DMS 273 (cell line): ENCODE data around the gene PLEKHA7.
A peak's percentile ranks its signal among the peaks of the same experiment; 100 is the strongest.
"Not testable (repeated sequence)": the region's sequence is repeated elsewhere in the genome, so short reads cannot be mapped to it uniquely, and the experiment has no call there.

ENCODE experiments used
- DNase-seq: peaks from one replicate; lab custom pipeline; 2025; ENCODE audit not compliant: unreplicated experiment; lab: John Stamatoyannopoulos, UW

The PLEKHA7 gene

DNA sequence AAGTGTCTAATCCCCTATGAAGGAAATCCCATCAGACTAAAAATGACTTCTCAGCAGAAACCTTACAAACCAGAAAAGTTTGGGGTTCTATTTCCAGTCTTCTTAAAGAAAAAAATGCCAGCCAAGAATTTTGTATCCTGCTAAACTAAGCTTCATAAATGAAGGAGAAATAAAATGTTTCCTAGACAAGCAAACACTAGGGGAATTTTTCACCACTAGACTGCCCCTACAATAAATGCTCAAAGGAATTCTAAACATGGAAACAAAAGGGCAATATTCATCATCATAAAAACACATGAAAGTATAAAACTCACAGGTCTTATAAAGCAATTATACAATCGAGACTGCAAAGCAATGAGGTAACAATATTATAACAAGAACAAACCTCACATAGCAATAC lies 124.3 kb downstream of the PLEKHA7 start:
- no peak for DNase-seq

DNA sequence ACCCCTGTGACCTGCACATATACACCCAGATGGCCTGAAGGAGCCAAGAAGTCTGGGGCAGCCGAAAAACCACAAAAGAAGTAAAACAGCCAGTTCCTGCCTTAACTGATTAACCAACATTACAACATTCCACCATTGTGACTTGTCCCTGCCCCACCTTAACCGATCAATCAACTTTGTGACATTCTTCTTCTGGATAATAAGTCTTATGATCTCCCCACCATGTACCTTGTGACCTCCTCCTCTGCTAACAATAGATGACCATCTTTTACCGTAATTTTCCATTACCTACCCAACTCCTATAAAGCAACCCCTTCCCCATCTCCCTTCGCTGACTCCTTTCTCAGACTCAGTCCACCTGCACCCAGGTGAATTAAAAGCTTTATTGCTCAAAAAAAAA lies 125.2 kb downstream of the PLEKHA7 start:
- DNase-seq: not testable (repeated sequence)

DNA sequence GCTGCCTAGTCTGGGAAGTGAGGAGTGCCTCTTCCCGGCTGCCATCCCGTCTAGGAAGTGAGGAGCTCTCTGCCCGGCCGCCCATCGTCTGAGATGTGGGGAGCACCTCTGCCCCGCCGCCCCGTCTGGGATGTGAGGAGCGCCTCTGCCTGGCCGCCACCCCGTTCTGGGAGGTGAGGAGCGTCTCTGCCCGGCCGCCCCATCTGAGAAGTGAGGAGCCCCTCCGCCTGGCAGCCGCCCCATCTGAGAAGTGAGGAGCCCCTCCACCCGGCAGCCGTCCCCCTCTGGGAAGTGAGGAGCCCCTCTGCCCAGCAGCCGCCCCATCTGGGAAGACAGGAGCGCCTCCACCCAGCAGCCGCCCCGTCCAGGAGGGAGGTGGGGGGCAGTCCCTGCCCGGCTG lies 126.3 kb downstream of the PLEKHA7 start:
- DNase-seq: not testable (repeated sequence)

DNA sequence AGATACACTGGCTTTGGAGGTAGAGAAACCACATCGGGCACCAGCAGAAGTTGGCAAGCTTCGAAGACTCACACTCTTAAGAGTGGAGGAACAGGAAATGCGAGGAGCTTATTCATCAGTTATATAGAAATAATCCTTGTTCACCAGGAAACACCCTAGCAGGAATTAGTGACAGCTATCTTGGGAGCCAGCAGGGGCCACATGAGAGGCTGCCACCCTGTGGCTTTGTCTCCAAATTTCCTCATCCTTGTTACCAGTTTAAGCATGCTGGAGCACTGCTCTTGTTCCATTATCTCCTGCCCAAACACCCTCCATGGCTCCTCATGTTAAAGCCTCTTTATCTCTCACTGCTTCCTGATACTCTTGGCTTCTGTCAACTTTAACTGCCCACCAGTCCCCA lies 131.0 kb downstream of the PLEKHA7 start:
- peak; percentile 10 for DNase-seq

DNA sequence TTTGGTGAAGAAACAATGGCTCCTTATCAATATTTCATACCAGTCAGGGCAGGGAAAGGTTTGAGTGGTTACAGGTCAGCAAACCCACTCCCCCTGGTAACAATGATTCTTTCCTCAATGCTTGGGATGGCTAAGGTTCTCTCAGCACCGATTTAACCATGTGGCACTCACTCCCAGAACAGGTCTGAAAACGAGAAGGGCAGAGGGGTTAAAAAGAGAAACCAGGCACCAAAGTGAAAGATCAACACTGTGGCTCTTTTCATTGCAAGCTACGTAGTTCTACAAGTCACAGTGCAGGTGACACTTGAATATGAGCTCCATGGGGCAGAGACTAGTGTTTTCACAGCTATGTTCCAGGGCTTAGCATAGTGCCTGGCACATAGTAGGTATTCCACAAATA lies 132.4 kb downstream of the PLEKHA7 start:
- DNase-seq: no peak

DNA sequence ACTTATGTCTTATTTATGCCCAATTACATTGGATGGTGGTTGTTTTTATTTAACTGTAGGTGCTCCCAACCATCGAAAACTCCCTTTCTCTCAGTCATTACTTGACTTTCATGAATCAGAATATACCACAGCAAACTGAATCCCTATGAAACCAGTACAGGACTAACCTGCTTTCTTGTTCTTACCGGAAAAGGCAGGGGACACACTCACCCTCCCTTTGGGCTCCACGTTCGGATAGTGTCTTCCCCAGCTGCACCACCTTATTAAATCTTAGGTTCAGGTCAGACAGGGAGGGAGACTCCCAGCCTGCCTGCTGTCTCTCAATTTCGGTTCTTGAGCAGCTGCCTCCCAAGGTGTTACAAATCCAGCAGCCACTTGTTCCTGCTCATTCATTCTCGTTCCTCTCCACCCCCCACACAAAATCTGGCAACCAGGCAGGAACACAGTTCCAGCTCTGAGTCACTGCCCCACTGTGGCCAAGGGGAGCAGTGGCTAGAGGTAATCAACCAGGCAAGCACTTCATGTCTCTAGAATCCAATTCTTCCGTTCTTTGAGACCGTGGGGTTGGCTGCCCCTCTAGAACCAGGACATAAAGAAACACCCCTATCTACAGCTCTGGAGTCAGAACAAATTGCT lies 133.0 kb downstream of the PLEKHA7 start:
- DNase-seq: peak; percentile 60

DNA sequence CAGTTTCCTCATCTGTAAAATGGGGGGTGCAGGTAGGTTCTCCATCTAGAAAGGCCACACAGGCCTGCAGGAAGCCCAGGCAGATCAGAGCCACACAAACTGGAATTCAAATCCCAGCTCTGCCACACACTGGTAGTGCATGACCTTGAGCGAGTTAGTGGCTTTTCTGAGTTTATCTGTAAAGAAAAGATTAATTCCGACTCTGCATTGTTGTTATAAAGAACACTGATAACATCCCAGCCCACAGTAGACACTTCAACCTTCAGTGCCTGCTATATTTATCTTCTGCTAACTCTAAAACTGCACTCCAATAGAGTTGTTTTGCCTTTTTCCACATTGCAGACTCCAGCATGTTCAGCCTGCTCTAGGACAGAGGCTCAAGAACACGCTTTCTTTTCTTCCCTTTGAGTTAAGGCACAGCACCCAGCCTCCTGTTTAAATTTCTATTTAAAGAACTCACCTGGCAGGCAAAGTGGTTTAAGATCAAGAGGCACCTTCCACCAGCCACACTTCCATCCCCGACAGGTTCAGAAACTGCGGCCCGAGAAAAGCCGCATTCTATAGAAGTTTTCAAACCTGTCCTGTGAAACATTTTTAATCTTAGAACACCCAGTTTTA lies 133.9 kb downstream of the PLEKHA7 start:
- no peak for DNase-seq

DNA sequence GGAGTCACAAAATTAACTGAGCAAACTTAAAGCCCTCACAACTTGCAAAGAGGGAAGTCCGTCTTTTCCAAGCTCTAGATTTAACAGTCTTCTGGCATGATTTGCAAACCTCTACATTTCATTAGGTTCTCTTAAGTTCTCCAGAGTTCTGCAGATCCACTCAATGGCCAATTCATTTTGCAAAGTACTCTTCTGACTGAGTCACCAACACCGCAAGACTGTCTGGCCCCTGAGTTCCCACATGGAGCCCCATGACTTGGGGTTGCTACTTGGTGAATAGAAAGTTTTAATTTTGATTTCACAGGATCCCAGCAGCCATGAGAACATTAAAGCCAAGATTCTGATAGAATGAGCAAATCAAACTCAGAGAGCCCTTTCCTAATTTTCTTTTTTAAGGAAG lies 134.5 kb downstream of the PLEKHA7 start:
- no peak for DNase-seq

DNA sequence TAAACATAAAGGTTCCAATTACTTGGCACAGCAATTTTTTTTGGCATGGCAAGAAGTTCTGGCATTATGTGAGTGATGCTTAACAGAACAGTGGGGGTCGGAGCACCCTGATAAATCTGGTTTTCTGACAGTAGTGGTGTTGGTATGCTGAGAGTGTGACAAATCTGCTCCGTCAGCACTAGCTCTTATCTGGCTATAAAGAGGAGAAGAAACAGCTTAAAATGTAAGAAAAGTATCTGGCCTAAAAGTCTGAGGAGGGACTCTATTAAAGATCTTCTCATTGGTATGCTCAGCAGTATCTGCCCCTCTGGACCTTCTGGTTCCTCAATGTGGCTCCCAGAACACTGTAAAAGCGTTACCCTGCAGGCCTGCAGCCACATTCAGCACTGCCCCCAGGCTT lies 137.4 kb downstream of the PLEKHA7 start:
- no peak for DNase-seq

DNA sequence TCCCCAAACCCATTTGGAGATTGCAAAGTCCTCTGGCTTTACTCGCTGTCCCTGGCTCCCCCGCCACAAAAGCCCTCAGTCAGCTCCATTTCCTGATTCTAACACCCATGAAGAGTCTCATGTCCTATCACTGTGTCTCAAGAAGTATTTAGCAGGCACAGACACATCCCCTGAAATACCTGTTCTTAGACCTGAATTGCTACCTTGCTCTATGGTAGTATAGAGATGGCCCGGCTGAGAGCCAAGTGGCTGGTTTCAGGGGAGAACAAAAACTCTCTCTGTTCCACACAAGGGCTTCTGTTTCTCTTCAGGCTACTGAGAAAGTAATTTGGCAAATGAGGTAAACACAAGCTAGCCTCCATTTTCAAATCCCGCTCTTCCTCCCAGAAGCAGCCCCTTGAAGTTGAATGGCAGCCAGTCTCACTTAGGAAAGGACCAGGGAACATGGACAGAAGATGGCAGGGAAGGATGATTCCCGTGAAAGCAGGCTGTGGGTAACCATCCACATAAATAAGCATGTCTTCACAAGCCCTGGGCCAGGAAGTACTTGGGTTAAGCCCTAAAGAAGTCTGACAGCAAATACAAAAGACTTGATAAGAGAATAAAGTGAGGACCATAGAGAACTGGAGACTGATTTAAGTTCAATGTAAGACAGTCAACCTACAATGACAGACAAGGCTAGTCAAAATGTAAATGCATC lies 138.0 kb downstream of the PLEKHA7 start:
- DNase-seq: no peak

DNA sequence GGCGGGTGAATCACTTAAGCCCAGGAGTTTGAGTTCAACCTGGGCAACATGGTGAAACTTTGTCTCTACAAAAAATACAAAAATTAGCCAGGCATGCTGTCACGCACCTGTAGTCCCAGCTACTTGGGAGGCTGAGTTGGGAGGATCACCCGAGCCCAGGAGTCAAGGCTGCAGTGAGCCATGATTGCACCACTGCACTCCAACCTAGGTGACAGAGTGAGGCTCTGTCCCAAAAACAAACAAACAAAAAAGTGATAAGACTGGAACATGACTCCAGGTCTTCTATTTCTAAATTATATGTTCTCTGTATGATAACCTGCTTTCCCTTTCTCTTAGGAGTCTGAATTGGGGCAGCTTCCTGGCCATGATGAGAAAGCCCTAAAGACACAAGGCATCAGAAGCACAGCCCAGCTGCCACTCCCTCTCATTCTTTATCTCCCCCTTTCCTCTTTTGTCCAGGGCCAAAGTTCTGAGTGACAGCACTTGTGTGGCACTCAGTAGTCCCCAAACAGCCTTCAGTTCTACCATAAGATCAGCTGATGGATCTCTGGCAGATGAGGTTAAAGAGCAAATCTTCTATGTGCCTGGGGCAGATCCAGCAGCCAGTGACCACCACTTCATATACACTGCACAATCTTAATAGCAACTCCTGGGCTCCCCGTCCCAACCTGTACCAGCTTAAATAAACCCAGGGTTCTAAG lies 139.8 kb downstream of the PLEKHA7 start:
- no peak for DNase-seq

DNA sequence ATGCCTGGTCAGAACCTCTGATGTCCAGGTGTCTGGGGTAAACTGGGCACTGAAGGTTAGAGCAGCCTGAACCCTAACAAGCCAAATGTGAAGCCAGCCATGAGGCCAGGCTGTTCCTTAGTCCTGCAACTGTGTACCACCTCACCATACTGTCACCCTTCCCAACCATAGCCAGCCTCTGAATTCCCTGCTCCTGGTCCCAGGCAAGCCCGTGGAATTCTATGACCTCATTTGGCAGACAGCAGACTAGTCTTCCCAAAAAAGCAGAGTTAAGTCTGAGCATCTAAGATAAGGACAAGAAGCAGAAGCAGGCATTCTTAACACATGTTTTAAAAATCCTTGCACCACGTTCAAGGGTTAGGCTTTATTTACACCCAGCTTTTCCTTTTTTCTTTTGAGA lies 140.9 kb downstream of the PLEKHA7 start:
- DNase-seq: no peak

DNA sequence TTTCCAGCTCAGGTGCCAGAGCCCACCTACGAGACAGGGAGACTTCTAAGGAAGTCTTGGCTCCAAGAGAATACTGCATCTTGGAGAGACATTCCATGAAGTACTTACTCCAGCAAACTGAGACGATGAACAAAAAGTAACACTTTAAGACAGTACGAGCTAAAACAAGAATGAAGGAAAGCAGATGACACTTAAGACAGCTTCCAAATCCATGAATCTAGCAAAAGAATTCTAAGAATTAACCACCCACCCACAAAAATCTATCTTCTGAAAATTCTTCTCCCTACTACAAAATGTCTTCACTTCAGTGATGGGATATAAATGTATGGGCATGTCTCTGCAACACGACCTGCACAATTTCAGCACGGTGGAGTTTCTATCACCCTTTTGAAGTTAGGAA lies 142.8 kb downstream of the PLEKHA7 start:
- no peak for DNase-seq

DNA sequence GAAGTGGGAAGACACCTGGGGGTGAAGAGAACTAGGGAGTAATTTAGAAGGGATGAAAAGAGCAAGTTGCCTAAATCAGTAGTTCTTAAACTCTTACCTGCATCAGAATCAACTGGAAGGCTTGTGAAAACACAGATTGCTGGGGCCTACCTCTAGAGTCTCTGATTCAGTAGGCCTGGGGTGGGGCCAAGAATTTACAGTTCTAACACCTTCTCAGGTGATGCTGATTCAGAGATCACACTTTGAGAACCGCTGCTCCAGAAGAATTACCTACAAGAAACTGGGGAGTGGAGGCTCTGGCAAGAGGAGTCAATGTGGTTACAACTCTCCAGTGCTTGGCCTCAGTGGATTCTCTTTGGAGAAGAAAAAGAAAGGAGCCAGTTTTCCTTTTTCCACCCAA lies 147.1 kb downstream of the PLEKHA7 start:
- DNase-seq: no peak

DNA sequence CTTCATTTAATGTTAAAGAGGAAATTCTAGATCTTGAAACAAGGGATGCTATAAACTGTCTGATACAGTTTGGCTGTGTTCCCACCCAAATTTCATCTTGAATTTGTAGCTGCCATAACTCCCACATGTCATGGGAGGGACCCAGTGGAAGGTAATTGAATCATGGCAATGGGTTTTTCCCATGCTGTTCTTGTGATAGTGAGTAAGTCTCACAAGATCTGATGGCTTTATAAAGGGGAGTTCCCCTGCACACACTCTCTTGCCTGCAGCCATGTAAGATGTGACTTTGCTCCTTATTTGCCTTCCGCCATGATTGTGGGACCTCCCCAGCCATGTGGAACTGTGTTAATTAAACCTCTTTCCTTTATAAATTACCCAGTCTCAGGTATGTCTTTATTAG lies 149.8 kb downstream of the PLEKHA7 start:
- DNase-seq: not testable (repeated sequence)

DNA sequence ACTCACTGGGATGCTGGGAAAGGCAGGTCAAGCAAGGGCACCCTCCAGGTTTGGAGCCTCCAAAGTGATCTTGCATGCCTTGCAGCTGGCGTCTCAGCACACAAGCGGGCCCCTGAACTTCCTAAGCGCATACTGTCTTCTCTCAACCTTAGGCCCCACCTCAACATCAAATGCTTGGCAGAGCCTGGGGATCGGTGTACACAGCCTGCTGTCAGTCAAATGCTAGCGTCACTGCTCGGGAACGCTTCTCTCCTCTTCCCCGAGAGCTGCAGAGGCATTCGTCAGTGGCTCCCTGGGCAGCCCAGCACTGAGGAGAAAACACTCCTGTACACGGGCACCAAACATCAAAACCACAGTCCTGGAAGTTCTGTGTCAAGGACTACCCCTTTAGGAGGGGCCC lies 150.8 kb downstream of the PLEKHA7 start:
- no peak for DNase-seq

DNA sequence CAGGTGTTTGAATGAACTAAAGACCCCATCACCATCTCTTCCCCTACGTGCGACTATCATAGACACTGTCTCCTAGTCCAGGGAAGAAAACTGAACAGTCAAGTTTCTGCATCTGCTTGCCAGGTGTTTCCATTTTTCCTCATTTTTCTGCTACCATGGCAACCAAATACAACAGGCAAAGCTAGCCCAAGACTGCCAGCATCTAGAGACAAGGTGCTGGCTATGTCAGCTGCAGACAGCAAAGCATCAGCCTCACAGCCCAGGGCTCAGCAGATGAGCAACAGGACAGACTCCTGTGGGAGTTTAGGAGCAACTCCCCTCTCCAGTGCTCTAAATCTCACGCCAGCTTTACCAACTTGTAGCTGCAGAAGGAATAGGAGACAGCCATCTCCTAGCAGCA lies 151.5 kb downstream of the PLEKHA7 start:
- no peak for DNase-seq

DNA sequence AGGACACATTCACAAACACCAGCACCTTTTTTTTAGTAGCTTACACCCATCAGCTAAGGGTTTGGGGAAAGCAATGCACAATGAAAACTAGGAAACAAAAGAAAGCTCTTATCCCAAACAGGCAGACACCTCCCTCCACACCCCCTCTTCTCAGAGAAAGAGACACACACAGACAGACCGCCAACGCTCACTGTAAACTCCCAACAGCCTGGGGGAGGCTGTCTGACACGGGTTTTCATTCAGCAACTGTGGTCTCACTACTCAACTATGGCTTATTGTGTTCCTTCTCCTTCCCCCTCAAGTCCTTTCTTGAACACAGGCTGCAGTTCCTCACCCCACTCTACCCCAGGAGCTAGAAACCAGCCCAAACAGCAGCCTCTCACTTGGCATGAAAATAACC lies 152.4 kb downstream of the PLEKHA7 start:
- DNase-seq: no peak

DNA sequence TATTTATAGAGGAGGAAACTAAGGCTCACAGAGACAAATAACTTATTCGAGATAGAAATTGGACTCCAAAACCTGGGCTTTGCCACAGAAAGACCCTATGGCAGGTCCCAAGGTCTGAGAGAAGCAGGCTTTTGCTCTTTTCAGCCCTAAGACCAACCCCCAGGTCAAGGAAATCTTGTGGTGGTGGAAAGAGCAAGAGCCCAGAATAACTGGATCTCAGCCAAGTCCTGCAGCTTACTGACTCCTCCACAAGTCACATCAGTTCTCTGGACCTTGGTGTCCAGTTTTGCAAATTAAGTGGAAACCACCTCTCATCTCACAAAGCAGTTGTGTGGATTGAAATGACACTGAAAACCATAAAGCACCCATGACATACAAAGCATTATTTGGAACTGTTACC lies 153.6 kb downstream of the PLEKHA7 start:
- peak; percentile 7 for DNase-seq

DNA sequence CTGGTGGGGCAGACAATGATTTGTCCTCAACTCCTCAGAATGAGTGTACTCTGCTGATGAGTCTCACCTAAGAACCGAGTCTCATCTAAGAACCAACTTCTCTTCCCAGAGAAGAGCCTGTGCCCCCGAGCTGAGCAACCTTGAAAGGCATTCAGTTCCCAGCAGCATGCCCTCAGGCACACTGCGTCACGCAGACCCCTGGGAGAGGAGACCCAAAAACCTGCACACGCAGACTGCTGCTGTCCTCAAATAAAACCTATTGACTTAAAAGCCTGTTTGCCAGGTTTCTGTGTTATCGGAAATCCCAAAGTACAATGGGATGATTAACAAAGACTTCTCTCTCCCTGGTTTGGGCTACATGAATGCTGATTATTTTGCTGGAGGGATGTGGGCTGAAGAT lies 154.6 kb downstream of the PLEKHA7 start:
- no peak for DNase-seq

DNA sequence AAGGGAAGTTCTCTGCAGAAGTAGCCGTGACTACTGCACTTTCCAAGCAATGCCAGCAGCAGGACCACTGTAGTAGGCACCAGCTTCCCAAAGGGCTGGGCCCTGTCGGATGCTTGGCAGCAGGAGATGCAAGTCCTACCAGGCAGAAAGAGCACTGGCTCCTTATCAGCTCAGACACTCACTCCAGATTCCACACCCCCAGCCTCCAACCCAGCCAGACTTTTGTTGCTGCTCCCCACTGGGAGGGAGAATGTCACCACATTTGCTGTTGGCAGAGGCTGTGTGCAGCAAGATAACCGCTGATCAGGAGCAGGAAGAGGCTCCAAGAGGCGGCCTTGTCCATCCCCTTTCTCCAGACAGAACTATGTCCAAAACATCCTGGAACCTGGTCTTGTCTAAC lies 157.0 kb downstream of the PLEKHA7 start:
- DNase-seq: no peak

DNA sequence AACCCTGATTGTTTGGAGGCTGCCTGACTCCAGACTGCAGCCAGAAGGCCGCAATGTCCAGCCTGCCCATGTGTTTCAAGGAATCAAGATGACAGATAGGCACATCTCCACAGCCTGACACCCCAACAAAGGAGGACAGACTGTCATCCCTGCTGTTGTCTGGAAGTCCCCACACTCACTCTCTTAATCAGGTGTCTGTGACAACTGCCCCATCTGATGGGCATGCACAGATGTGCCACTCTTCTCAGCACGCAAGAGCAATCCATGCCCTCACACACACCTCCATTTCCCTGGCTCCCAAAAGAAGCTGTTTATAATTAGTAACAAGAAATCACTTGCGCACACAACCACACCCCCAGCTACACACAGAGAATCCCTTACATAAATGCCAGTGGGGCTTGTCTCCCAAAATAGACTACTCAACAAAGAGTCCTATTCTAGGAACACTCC lies 158.2 kb downstream of the PLEKHA7 start:
- no peak for DNase-seq
